Right lobe of liver (tissue), 4 donors: Measurements from ENCODE around the gene FAM131B.

Experiments
- POLR2A ChIP-seq: fragments of 450-650 bp; IDR thresholded peaks from one replicate; pipeline ENCODE4 v1.6.1; 2017; ENCODE audit warnings: antibody characterized with exemption, mild to moderate bottlenecking
- TF ChIP-seq, protein P1 (sequence below), 4 donors: fragments of 200-600 bp in 3 of 4; fragments of 450-650 bp in 1 of 4; IDR thresholded peaks; one replicate each; pipeline versions ENCODE4 v1.5.1 to v1.8.0; 2016 to 2022; ENCODE audit warnings: antibody characterized with exemption in 4 of 4, mild to moderate bottlenecking in 2 of 4
- donor health status: DM: no; HTN: no; CAD: no.
- donor health status: DM: no; HTN: no; CAD: no.
- donor health status: DM: no; HTN: yes; CAD: no.

DNA sequence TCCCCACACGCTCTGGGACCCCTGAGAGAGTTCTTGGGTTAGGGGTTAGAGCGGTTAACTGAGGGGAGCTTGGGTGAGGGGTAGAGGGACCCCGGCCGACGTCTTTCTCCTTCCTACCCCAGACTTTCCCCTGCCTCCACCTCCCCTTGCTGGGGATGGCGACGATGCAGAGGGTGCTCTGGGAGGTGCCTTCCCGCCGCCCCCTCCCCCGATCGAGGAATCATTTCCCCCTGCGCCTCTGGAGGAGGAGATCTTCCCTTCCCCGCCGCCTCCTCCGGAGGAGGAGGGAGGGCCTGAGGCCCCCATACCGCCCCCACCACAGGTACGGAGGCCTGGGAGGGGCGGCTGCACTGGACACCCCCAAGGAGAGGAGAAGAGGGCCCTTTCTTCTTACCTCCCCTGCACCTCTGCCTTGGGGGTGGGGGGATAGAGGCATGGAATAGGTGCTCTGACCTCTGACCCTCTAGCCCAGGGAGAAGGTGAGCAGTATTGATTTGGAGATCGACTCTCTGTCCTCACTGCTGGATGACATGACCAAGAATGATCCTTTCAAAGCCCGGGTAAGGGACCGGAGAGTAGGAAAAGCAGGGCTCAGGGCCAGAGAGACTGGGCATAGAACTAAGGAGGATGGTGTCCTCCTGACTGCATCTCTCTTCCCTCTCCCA is 19.7 kb upstream of the FAM131B start:
- TF ChIP-seq, protein P1, sequence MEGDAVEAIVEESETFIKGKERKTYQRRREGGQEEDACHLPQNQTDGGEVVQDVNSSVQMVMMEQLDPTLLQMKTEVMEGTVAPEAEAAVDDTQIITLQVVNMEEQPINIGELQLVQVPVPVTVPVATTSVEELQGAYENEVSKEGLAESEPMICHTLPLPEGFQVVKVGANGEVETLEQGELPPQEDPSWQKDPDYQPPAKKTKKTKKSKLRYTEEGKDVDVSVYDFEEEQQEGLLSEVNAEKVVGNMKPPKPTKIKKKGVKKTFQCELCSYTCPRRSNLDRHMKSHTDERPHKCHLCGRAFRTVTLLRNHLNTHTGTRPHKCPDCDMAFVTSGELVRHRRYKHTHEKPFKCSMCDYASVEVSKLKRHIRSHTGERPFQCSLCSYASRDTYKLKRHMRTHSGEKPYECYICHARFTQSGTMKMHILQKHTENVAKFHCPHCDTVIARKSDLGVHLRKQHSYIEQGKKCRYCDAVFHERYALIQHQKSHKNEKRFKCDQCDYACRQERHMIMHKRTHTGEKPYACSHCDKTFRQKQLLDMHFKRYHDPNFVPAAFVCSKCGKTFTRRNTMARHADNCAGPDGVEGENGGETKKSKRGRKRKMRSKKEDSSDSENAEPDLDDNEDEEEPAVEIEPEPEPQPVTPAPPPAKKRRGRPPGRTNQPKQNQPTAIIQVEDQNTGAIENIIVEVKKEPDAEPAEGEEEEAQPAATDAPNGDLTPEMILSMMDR (IDR thresholded peaks at IDR 0.05): no peak
- no peak for TF ChIP-seq POLR2A
